RWPE2 (cell line): ENCODE results near the gene PLXNA4.

Source experiments
- ATAC-seq: fragments of 200-7000 bp; cut with Tn5 transposase; 3 replicates; pipeline ENCODE4 v1.9.1; 2021; ENCODE audit warnings: low read depth
- DNase-seq: peaks from one replicate; pipeline ENCODE4 v3.0.0-alpha.2; 2020; ENCODE audit warnings: low spot score
- H3K27ac ChIP-seq: fragments of 450-650 bp; 2 replicates; pipeline ENCODE4 v1.5.1; 2017; ENCODE audit warnings: mild to moderate bottlenecking; ENCODE audit not compliant: poor library complexity, severe bottlenecking
- H3K27me3 ChIP-seq: fragments of 250-450 bp; sonication (Bioruptor Pico); 2 replicates; pipeline ENCODE4 v1.5.1; 2021; ENCODE audit warnings: mild to moderate bottlenecking, moderate library complexity; ENCODE audit not compliant: insufficient read depth, poor library complexity, severe bottlenecking
- H3K36me3 ChIP-seq: fragments of 250-450 bp; sonication (Bioruptor Pico); 2 replicates; pipeline ENCODE4 v1.5.1; 2020; ENCODE audit warnings: low read depth, mild to moderate bottlenecking, moderate library complexity
- H3K4me1 ChIP-seq: fragments of 250-450 bp; sonication (Bioruptor Pico); 2 replicates; pipeline ENCODE4 v1.5.1; 2021; ENCODE audit warnings: mild to moderate bottlenecking, moderate library complexity; ENCODE audit not compliant: insufficient read depth, poor library complexity, severe bottlenecking
- H3K4me3 ChIP-seq: fragments of 250-450 bp; sonication (Bioruptor Pico); 2 replicates; pipeline ENCODE4 v1.5.1; 2021; ENCODE audit warnings: mild to moderate bottlenecking, moderate library complexity; ENCODE audit not compliant: severe bottlenecking
- H3K9me3 ChIP-seq: fragments of 250-450 bp; sonication (Bioruptor Pico); 2 replicates; pipeline ENCODE4 v1.5.1; 2021; ENCODE audit warnings: mild to moderate bottlenecking, moderate library complexity; ENCODE audit not compliant: severe bottlenecking
- CTCF ChIP-seq: fragments of 450-650 bp; IDR thresholded peaks from one replicate; pipeline ENCODE4 v1.5.1; 2017; ENCODE audit warnings: mild to moderate bottlenecking, moderate library complexity; ENCODE audit not compliant: poor library complexity, severe bottlenecking

The PLXNA4 gene

GRCh38 chr7:132189881-132190280 is 386.4 kb downstream of the PLXNA4 start:
- no peak for TF ChIP-seq CTCF
- Histone ChIP-seq H3K27me3 (no peaks in the 10 kb centered on the region), H3K9me3 (peaks cover 5% of the 10 kb centered on the region), H3K36me3 (no peaks in the 10 kb centered on the region), H3K27ac (no peak overlapping the region), H3K4me3 (no peak overlapping the region), H3K4me1 (no peaks in the 10 kb centered on the region)
- no peak for DNase-seq
- no peak for ATAC-seq

- no peak overlapping the region for H3K27ac ChIP-seq
Observed at GRCh38 chr7:132187869-132188789, 388.1 kb downstream of the PLXNA4 start.

DNA sequence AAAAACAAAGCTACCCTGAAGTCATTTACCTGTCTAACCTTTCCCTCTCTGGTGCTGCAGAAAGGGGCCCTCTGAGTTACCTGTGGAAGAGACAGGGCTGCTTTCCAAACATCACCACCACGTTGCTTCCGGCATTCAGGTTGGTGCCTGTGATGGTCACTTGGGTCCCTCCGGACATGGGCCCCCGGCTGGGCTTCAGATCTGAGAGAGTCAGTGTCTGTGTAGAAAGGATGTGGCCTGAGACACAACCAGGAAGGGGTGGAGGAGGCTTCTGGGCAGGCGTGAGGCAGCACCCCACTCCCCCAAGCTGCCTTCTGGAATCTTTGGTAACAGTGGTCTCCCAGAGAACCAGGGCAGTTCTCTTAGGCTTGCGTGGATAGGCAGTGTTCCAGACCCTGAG is 388.9 kb downstream of the PLXNA4 start:
- Histone ChIP-seq H3K27me3 (no peaks in the 10 kb centered on the region), H3K4me1 (no peaks in the 10 kb centered on the region), H3K9me3 (peaks cover 5% of the 10 kb centered on the region), H3K27ac (no peak overlapping the region), H3K4me3 (no peak overlapping the region), H3K36me3 (no peaks in the 10 kb centered on the region)
- ATAC-seq (no peak), DNase-seq (no peak)
- no peak for TF ChIP-seq CTCF

More at GRCh38 chr7:132187869-132188789, 388.1 kb downstream of the PLXNA4 start:
- no peaks in the 10 kb centered on the region for H3K36me3 ChIP-seq
- no peak for TF ChIP-seq CTCF
- no peaks in the 10 kb centered on the region for H3K27me3 ChIP-seq
- ATAC-seq (no peak), DNase-seq (no peak)
- no peak overlapping the region for H3K4me3 ChIP-seq
- peaks cover 5% of the 10 kb centered on the region for H3K9me3 ChIP-seq
- no peaks in the 10 kb centered on the region for H3K4me1 ChIP-seq

GRCh38 chr7:132185150-132185549 is 391.1 kb downstream of the PLXNA4 start:
- no peaks in the 10 kb centered on the region for H3K27me3 ChIP-seq
- DNase-seq, result no peak
- ATAC-seq, result no peak
- no peak overlapping the region for H3K27ac ChIP-seq
- no peak for TF ChIP-seq CTCF
- no peaks in the 10 kb centered on the region for H3K4me1 ChIP-seq
- H3K9me3 ChIP-seq, result peaks cover 5% of the 10 kb centered on the region
- no peak overlapping the region for H3K4me3 ChIP-seq
- H3K36me3 ChIP-seq, result no peaks in the 10 kb centered on the region
